Stimulated activated CD8-positive, alpha-beta memory T cell treated with anti-CD3 and anti-CD28 coated beads, Interleukin-15, amount 100 ng/mL, for 24 hours (primary cell): ENCODE data around the gene RAD9A.
A peak's percentile ranks its signal among the peaks of the same experiment; 100 is the strongest.
"Not testable (repeated sequence)": the region's sequence is repeated elsewhere in the genome, so short reads cannot be mapped to it uniquely, and the experiment has no call there.

Experiments used
- DNase-seq: peaks from one replicate; pipeline ENCODE4 v3.0.0-alpha.2; 2020; ENCODE audit warnings: low read depth

Gene RAD9A

DNA sequence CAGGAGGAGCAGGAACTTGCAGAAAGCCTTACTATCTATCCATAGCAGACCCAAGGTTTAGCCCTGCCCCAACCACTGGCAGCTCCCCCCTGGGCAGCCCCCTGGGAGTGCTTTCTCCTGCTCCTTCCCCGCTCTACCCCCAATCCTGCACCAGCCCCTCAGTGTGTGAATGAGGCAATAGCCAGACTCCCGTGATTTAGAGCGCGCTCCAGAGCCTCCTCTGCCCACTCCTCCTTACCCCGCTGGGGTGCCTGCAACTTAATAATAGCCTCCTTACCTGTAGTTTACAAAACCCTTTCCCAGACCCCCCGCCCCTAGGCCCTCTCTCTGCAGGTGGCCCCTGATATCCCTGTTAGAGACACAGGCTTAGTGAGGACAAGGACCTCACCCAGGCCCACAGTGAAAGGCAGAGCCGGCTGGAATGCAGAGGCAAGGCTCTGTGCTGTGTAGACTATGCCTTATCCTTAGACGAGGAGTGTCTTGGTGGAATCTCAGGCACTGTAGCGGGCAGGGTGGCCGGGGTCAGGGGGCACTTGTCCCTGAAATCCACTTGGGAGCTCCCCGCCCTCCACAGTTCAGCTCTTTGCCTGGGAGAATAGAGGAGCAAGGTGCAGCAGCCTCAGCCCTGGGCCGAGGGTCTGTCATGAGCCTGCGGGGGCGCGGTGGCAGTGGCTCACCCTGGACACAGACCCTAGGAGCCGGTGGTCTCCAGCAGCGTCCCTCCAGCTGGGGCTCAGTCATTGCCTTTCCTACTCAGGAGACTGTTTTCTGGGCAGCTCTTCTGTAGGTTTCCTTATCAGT lies 19.4 kb downstream of the RAD9A start:
- no peak for DNase-seq

DNA sequence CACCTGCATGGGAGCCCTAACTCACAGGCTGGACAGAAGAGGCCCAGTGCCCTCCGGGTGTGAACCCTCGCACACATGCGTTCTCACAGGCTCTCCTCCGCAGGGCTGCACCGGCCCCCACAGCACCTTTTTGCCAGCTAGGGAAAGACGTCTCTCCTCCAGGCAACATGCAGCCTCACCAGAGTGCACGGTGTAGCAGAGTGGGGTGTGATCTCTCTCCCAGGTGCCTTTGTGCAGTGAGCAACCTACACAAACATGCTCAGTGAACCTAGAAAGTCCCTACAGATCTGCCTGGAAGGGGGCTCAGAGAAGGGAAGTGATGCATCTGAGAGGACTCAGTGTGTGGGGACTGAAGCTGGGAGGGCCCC lies 20.0 kb downstream of the RAD9A start:
- no peak for DNase-seq

DNA sequence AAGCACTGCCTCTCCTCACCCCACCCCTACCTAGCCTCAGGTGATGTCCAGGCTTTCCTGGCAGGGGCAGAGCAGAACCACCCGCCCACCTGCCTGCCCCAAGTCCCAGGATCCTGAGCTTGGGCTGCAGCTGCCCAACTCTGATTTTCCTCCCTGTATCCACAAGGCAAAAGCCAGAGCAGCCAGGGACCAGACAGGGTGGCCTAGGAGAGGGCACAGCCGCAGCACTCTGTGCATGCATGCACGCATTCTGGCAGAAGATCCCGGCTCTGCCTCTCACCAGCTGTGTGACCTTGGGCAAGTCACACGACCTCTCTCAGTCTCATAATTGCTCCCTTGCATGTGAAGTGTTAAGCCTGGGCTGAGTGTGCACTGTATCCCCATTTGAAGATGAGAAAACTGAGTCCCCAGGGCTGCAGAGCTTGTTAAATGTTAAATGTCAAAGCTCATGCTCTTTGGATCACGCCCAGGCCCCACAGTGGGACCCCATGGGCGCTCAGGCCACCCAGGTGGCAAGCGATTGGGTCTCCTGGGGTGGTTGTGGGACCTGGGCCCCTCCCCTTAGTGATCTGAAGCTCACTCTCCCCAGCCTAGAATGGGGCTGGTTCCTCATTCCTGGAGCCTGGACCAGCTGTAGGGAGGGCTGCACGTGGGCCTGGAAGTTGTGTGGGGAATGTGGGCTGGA lies 20.9 kb downstream of the RAD9A start:
- DNase-seq: no peak

DNA sequence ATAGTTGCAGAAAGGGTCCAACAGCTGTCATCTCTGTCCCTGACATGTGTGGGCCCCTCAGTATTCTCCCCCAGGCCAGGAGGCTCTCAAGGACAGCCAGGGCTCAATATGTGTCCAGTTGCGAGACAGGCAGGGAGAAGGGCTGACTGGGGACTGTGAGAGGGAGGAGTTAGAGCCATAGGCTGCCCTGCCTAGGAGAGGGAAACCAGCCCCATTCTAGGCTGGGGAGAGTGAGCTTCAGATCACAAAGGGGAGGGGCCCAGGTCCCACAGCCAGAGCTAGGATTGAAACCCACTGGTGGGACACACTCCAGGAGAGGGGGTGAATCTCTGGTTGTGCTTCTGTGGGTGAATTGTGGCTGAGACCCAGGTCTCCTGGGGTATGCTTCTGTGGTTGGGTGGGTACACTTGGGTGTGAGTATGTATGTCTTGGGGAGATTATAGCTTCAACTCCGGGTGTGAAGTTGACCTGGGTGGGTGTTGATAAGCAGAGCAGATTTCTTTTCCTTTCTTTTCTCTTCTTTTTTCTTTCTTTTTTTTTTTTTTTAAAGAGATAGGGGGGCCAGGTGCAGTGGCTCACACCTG lies 21.6 kb downstream of the RAD9A start:
- no peak for DNase-seq

DNA sequence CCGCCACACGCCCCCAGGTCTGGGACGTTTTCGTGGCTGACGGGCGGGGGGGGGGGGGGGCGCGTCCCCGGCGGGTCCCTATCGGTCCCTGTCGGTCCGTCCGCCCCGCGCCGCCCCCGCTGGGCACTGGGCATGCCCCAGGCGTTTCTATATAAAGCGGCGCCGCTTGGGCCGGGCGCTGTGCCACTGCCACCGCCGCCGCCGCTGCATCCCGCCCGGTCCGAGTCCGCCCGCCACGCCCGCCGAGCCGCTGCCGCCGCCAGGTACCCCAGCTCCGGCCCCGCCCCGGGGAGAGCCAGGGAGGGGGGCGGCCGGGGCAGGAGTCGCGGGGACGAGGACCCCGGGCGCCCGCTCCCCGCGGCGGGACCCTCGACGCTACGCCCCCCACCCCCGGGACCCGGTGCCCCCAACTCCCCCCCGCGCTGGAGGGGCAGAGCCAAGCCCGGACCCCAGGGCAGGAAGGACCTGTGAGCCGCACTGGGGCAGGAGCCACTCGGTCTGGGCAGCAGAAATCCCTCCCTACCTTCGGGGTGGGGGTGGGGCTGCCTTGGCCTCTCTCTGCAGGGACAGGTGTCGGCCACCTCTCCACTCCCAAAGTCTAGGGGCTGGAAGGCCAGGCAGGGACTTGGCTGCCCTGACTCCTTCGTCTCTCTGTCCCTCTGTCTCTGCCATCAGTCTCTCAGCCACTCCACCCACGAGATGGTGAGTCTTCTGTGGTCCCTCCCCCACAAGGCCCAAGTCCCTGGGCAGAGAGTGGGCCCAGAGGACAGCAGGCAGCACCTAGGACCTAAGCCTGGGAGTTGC lies 23.9 kb downstream of the RAD9A start, which contains the start of gene CARNS1:
Gene CARNS1 (plus strand): TSS at position 178 of the 804 bp plus-strand sequence. CDS start 522 bp downstream, at position 700.
- DNase-seq: no peak

DNA sequence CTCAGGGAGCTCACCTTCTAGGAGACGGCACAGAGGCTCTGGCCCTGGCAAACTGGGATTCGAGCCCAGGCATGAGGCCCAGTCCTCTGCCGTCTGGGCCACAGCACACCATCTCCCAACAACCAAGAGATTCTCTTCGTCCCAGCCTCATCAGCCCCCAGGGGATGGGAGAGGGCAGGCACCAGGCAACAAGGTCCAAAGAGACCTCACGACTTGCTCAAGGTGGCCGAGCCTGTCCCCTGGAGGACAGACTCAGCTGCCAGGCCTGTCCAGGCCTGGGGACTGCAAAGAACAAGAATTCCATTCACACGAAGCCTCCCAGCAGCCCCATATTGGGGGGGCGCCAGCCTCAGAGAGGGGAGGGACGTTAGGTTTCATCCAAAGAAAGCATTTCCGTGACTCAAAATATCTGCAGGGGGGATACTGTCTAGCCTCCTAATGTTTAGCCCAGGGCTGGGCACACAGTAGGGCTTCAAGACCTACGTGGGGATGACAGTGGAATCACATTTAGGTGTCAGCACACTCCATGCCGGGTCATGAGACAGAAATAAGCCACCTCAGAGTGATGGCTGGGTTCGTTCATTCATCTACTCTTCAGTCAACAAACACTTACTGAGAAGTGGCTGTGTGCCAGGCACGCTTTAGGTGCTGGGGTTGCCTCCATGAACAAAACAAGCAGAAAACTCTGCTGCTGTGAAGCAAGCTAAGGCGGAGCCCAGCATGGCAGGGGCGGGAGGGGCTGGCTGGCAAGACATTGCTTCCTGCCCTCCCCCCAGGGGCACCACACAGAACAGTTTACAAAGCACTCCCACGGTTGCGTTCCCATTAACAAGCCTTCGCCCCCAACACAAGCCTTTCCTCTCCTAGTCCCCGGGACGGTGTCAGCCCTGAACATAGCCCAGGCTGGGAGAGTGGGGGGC lies 24.9 kb downstream of the RAD9A start:
- DNase-seq: no peak

DNA sequence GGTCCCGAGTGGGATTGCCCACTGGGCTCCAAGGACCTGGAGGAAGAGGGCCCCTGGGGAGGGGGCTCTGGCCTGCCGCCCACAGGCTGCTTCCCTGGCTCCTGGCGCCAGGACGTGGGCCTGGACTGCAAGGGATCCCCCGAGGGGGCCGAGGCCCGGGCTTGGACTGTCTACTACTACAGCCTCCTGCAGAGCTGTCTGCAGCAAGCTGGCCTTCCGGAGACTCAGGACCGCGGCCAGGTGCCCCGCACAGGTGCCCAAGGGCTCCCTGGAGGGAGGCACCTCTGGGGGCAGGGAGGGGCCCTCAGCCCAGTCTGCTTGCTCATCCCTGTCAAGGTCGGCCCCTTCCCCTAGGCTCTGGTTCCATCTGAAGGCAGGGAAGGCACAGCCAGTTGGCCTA lies 25.6 kb downstream of the RAD9A start:
- no peak for DNase-seq

DNA sequence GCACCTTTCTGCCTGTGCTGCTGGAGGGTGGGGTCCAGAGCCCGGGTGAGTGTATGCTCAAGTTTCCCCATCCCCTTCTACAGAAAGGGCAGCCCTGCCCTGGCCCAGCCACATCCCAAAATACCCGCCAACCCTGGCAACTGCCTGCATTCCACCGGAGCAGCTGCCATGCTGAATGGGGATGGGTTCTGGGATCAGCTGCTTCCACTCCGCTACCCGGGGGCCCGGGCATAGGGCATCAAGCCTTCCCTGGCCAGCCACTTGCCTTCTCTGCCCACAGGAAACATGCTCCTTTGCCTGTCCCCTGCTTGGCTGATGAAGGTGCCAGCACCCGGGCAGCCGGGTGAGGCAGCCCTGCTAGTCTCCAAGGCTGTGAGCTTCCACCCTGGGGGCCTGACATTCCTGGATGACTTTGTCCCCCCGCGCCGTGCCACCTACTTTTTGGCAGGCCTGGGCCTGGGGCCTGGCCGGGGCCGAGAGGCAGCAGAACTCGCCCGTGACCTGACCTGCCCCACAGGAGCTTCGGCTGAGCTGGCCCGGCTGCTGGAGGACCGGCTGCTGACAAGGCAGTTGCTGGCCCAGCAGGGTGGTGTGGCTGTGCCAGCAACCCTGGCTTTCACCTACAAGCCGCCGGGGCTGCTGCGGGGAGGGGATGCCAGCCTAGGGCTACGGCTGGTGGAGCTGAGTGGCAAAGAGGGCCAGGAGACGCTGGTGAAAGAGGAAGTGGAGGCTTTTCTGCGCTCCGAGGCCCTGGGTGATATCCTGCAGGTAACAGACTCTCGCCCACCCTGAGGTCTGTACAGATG lies 26.9 kb downstream of the RAD9A start:
- no peak for DNase-seq

DNA sequence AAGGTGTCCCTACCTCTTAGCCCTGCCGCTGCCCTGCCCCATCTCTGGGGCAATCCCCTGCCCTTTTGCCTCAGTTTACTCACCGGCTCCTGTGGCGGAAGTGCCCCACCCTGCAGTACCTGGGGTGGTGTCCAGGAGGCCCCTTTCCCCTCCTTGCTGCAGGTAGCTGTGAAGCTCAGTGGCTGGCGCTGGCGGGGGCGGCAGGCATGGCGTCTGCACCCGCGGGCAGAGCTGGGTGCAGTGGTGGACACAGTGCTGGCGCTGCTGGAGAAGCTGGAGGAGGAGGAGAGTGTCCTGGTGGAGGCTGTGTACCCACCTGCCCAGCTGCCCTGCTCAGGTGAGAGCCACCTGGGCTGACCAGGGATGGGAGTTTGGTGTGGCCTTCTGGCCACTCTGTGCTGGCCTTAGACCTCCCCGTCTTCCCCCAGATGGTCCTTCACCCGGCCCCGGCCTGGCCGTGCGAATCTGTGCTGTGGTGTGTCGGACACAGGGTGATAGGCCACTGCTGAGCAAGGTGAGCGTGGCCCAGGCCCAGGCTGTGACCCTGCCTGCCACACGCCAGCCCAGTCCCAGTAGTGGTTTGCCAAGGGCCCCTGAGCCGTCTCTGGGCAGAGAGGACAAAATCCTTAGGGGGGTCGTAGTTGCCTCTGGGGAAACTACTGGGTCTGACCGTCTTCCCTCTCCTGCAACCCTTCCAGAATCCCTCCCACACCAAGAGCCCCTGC lies 27.7 kb downstream of the RAD9A start:
- no peak for DNase-seq

DNA sequence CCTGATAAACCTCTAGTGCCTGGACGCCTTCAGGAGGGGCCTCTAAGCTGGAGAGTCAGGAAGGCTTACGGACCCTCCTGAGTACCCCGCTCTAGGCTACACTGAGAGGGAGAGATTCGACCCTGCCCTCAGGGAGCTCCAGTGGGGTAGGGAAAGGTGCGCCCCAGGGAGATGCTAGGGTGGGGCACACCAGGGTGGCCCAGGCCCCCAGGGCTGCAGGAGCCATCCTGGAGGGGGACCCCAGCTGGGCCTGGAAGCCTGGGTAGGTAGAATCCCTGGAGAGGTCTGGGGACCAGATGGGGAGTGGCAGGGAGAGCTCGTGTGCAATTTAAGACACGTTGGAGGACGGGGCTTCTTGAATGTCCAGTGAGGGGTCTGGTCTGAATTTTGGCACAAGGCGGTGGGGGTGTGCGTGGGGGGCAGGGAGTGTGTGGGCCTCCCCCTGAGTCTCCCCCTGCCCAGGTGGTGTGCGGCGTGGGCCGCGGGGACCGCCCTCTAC lies 28.4 kb downstream of the RAD9A start:
- no peak for DNase-seq

DNA sequence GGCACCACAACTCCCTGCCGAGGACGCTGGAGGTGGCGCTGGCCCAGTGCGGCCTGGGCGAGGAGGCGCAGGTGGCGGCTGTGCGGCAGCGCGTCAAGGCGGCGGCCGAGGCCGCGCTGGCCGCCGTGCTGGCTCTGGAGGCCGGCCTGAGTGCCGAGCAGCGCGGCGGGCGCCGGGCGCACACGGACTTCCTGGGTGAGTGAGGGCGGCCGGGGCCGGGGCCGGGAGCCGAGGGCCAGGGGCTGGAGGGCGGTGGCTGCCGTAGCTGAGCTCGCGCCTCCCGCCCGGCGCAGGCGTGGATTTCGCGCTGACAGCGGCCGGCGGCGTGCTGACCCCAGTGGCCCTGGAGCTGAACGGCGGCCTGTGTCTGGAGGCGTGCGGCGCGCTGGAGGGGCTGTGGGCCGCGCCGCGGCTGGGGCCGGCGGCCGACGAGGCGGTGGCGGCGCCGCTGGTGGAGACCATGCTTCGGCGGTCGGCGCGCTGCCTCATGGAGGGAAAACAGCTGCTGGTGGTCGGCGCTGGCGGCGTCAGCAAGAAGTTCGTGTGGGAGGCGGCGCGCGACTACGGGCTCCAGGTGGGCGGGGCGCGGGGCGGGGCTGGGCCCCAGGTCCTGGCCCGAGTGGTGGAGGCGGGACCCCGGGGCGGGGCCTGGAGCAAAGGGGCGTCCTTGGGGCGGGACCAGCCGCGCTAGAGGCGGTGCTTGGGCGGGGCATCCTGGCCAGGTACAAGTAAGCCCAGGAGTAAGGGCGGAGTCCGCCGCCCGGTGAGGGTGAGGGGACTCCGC lies 29.1 kb downstream of the RAD9A start:
- peak; percentile 98 for DNase-seq

DNA sequence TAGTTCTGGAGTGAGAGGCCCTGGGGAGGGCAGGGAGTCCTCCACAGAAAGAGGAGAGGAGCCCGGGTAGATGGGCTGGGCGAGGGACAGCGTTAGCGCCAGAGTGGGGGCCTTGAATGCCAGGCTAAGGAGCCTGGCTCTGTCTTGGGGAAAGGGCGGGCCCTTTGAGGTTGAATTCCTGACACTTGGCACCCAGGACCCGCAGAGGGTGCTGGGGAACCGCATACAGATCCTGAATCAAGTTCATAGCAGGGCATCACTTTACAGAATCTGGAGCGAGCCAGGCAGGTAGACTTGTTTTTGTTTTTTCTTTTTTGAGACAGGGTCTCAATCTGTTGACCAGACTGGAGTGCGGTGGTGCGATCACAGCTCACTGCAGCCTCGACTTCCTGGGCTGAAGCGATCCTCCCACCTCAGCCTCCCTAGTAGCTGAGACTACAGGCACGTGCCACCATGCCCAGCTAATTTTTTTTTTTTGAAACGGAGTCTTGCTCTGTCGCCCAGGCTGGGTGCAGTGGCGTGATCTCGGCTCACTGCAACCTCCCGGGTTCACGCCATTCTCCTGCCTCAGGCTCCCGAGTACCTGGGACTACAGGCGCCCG lies 29.7 kb downstream of the RAD9A start:
- no peak for DNase-seq

DNA sequence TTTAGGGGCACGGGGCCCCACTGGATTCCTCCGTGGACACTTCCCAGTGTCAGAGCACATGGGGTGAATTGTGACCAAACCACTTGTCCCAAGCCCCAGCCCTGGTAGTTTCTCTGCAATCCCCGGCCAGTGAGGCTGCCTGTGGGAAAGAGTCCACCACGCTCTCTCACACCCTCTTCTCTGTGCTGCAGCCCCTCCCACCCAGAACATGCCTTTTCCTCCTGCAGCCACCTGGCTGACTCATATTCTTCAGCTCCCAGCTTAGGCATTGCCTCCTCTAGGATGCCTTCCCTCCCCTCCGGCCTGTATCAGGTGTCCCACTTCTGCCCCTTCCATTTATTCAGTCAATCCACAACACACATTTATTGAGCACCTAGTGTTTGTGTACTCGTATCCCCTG lies 31.1 kb downstream of the RAD9A start:
- DNase-seq: no peak

DNA sequence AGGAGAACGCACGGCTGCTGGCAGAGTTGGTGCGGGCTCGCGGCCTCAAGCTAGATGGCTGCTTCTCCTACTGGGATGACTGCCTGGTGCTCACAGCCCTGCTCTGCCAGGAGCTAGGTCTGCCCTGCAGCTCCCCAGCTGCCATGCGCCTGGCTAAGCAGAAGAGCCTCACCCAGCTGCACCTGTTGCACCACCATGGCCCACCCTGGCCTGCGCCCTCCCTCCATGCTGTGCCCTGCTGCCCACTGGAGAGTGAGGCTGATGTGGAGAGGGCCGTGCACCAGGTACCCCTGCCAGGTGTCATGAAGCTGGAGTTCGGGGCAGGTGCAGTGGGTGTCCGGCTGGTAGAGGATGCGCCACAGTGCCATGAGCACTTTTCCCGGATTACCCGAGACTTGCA lies 31.7 kb downstream of the RAD9A start:
- DNase-seq: no peak

DNA sequence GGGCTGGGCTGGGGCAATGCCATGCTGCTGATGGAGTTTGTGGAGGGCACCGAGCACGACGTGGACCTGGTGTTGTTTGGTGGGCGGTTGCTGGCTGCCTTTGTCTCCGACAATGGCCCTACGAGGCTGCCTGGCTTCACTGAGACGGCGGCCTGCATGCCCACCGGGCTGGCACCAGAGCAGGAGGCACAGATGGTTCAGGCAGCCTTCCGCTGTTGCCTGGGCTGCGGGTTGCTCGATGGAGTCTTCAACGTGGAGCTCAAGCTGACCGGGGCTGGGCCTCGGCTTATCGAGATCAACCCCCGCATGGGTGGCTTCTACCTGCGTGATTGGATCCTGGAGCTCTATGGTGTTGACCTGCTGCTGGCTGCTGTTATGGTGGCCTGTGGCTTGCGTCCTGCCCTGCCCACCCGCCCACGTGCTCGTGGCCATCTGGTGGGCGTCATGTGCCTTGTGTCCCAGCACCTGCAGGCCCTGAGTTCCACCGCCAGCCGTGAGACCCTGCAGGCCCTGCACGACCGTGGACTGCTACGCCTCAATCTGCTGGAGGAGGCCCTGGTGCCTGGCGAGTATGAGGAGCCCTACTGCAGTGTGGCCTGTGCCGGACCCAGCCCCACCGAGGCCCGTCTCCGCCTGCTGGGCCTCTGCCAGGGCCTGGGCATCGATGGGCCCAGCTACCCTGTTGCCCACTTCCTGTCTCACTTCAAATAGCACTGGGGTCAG lies 32.3 kb downstream of the RAD9A start:
- no peak for DNase-seq

DNA sequence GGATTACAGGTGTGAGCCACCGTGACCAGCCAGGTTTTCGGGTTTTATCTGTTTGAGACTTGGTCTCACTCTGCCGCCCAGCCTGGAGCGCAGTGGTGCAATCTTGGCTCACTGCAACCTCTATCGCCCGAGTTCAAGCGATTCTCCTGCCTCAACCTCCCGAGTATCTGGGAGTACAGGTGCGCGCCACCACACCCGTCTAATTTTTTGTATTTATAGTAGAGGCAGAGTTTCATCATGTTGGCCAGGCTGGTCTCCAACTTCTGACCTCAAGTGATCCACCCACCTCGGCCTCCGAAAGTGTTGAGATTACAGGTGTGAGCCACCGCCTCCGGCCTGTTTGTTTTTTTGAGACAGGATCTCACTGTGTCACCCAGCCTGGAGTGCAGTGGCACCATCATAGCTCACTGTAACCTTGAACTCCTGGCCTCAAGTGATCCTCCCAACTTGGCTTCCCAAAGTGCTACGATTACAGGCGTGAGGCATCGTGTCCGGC lies 35.6 kb downstream of the RAD9A start:
- not testable (repeated sequence) for DNase-seq
